ENCODE measurements around the gene TIPARP.
"Not testable (repeated sequence)": the region's sequence is repeated elsewhere in the genome, so short reads cannot be mapped to it uniquely, and the experiment has no call there.

Gene TIPARP

GRCh38 chr3:156735471-156735870, 61.1 kb downstream of the TIPARP start:
- Histone ChIP-seq H3K27me3 (replicated peaks; ENCODE audit: control insufficient read depth, insufficient read depth, low read length) (no peaks in the 10 kb centered on the region), H3K4me3 (replicated peaks; ENCODE audit: low read depth, low read length) (no peak overlapping the region), H3K36me3 (ENCODE audit: control insufficient read depth, insufficient read depth, low read length) (no peaks in the 10 kb centered on the region)
- no peak for DNase-seq (ENCODE audit: extremely low read depth, insufficient read length)
- no peak for TF ChIP-seq CTCF (IDR thresholded peaks at IDR 0.05; ENCODE audit: insufficient read depth, low read length, poor library complexity, severe bottlenecking)

GRCh38 chr3:156737049-156737448, 62.7 kb downstream of the TIPARP start:
- H3K4me3 ChIP-seq (replicated peaks; ENCODE audit: low read depth, low read length); DNase-seq (ENCODE audit: extremely low read depth, insufficient read length); H3K27me3 ChIP-seq (replicated peaks; ENCODE audit: control insufficient read depth, insufficient read depth, low read length); H3K36me3 ChIP-seq (ENCODE audit: control insufficient read depth, insufficient read depth, low read length): not testable (repeated sequence)

GRCh38 chr3:156738251-156738650, 63.9 kb downstream of the TIPARP start:
- no peak for TF ChIP-seq CTCF (IDR thresholded peaks at IDR 0.05; ENCODE audit: insufficient read depth, low read length, poor library complexity, severe bottlenecking)
- no peaks in the 10 kb centered on the region for H3K36me3 ChIP-seq (ENCODE audit: control insufficient read depth, insufficient read depth, low read length)
- no peaks in the 10 kb centered on the region for H3K27me3 ChIP-seq (replicated peaks; ENCODE audit: control insufficient read depth, insufficient read depth, low read length)

GRCh38 chr3:156739976-156740375, 65.6 kb downstream of the TIPARP start:
- DNase-seq (ENCODE audit: extremely low read depth, insufficient read length) = no peak
- no peak for TF ChIP-seq CTCF (IDR thresholded peaks at IDR 0.05; ENCODE audit: insufficient read depth, low read length, poor library complexity, severe bottlenecking)
- Histone ChIP-seq H3K27me3 (replicated peaks; ENCODE audit: control insufficient read depth, insufficient read depth, low read length) (no peaks in the 10 kb centered on the region), H3K4me3 (replicated peaks; ENCODE audit: low read depth, low read length) (no peak overlapping the region), H3K36me3 (ENCODE audit: control insufficient read depth, insufficient read depth, low read length) (no peaks in the 10 kb centered on the region)

More at GRCh38 chr3:156738251-156738650, 63.9 kb downstream of the TIPARP start:
- no peak for DNase-seq (ENCODE audit: extremely low read depth, insufficient read length)
- H3K4me3 ChIP-seq (replicated peaks; ENCODE audit: low read depth, low read length) = no peak overlapping the region

- H3K27me3 ChIP-seq (replicated peaks; ENCODE audit: control insufficient read depth, insufficient read depth, low read length); H3K4me3 ChIP-seq (replicated peaks; ENCODE audit: low read depth, low read length); H3K36me3 ChIP-seq (ENCODE audit: control insufficient read depth, insufficient read depth, low read length); DNase-seq (ENCODE audit: extremely low read depth, insufficient read length): not testable (repeated sequence)
Measured at GRCh38 chr3:156740581-156740980, 66.2 kb downstream of the TIPARP start.

- no peaks in the 10 kb centered on the region for H3K27me3 ChIP-seq (replicated peaks; ENCODE audit: control insufficient read depth, insufficient read depth, low read length)
- no peak for TF ChIP-seq CTCF (IDR thresholded peaks at IDR 0.05; ENCODE audit: insufficient read depth, low read length, poor library complexity, severe bottlenecking)
- no peaks in the 10 kb centered on the region for H3K36me3 ChIP-seq (ENCODE audit: control insufficient read depth, insufficient read depth, low read length)
- no peak overlapping the region for H3K4me3 ChIP-seq (replicated peaks; ENCODE audit: low read depth, low read length)
- DNase-seq (ENCODE audit: extremely low read depth, insufficient read length) = no peak
Measured at GRCh38 chr3:156741935-156742334, 67.5 kb downstream of the TIPARP start.

GRCh38 chr3:156742401-156742800, 68.0 kb downstream of the TIPARP start:
- no peak for TF ChIP-seq CTCF (IDR thresholded peaks at IDR 0.05; ENCODE audit: insufficient read depth, low read length, poor library complexity, severe bottlenecking)
- no peak for DNase-seq (ENCODE audit: extremely low read depth, insufficient read length)
- Histone ChIP-seq H3K4me3 (replicated peaks; ENCODE audit: low read depth, low read length) (no peak overlapping the region), H3K36me3 (ENCODE audit: control insufficient read depth, insufficient read depth, low read length) (no peaks in the 10 kb centered on the region), H3K27me3 (replicated peaks; ENCODE audit: control insufficient read depth, insufficient read depth, low read length) (no peaks in the 10 kb centered on the region)

Measured in GM06990 (cell line).